HG03103 (cell line): ENCODE results near the gene POFUT2.

Experiments used
- ATAC-seq: cut with Tn5 transposase; IDR thresholded peaks from one replicate; pipeline ENCODE4 v1.9.1; 2021; ENCODE audit warnings: low read depth; ENCODE audit not compliant: unreplicated experiment

Gene POFUT2

GRCh38 chr21:45299864-45300785, 12.4 kb upstream of the POFUT2 start:
- no peak for ATAC-seq

- no peak for ATAC-seq
Observed at GRCh38 chr21:45299026-45299863, 11.6 kb upstream of the POFUT2 start.

DNA sequence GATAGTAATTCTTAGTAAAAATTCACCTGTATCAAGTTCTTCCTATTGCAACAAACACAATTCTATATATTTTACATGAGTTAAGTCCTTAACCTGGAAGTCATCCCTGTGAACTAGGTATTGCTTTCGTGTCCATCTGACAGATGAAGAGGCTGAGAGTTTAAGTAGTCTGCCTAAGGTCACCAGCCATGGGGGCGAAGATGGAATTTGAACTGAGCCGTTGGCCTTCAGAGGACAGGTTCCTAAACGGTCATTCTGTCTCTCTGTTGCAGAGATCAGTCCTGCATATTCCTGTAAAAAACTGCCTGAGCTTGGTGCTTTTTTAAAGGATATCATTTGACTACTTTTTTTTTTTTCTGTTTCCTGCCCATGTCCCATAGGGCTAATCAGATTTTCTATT, 10.2 kb upstream of the POFUT2 start:
- no peak for ATAC-seq

DNA sequence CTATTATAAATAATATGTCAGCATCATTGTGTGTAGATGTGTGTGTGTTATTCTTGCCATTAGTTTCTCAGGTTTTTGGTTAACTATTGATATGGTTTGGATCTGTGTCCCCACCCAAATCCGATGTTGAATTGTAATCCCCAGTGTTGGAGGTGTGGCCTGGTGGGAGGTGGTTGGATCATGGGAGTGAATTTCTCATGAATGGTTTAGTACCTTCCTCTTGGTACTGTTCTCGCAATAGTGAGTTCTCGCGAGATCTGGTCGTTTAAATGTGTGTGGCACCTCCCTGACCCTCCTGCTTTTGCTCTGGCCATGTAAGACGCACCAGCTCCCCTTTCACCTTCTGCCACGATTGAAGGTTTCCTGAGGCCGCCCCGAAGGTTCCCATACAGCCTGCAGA, 9.6 kb upstream of the POFUT2 start:
- ATAC-seq: no peak

DNA sequence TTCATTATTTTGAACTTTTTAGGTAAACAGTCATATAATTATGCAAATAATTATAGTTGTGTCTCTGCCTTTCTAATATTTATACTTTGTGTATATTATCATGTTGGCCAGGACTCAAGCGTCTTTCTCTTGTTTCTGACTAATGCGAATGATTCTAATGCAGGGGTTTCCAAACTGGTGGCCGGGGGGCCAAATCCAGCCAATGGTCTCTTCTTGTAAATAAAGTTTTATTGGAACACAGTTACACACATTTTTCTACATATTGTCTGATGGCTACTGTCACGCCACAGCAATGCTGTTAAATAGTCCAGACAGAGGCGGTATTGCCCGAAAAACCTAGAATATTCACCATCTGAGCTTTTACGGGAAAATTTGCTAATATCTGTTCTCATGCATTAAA, 8.9 kb upstream of the POFUT2 start:
- ATAC-seq: no peak

- ATAC-seq: no peak
Observed at GRCh38 chr21:45295576-45296365, 8.1 kb upstream of the POFUT2 start.

GRCh38 chr21:45294509-45295291, 7.0 kb upstream of the POFUT2 start:
- no peak for ATAC-seq

DNA sequence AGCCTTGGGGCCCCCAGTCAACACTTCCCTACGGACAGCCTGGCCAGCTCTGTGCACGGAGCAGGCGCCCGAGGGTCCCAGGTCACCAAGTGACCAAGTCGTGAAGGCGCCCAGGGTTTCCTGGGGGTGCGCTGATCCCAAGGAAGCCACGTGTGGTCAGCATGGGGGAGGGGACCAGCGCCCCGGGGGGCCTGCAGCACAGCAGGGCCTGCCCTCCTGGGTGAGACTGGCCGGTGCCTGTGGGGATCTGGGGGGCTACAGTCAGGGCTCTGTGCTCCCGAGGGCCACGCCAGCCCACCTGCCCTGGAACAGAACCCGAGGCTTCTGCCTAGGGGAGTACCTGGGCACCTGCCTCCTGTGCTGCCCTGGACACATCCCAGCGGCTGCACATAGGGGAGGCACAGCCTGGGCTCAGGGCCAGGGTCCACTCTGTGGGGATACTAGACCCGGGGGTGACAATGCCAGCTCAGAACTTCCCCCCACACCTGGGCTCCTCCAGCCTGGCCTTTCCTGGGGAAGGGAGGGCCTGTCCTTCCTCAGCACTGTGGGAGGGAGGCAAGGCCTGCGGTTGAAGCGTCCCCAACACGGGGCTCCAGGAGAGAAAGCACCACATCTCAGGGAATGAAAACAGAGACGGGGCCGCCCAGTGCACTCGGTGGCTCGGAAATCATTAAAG, 6.2 kb upstream of the POFUT2 start:
- ATAC-seq: no peak

- no peak for ATAC-seq
Observed at GRCh38 chr21:45293220-45293725, 5.6 kb upstream of the POFUT2 start.

DNA sequence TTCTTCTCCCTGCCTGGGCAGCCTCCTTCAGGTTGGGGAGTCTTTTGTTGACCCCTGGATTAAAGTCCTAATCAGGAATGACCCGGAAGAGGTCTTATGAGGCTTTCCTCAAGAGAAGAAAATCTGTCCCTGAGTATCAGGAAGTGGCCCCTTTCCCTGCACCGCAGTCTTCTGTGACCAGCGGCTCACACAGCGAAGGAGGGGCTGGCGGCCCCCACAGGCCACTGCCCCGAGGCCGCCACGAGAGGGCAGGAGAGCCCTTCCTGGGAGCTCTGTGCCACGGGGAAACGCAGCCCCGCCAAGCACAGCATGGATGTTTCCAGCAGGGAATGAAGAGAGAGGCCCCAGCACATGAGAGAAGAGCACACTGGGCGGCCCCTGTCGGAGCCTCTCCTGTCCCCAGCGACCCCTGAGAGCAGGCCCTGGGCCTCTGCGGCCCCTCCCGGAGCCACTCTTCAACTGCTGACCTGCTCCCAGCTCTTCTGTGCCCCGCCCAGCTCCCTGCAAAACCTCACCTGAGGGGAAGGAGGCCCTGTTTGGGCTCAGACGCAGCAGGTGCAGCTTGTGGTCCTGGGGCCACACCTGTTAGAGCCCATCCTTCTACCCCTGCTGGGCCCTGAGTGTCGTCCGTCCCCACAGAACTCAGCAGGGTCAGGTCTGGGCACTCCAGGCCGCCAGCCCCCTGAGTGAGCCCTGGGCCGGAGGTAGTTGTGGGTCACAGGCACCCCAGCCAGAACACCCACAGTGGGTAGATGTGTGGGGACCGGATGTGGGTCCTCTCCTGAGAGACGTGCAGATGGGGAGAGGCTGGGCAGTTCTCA, 4.9 kb upstream of the POFUT2 start:
- no peak for ATAC-seq

GRCh38 chr21:45291613-45292398, 4.1 kb upstream of the POFUT2 start:
- ATAC-seq: no peak

GRCh38 chr21:45290948-45291612, 3.4 kb upstream of the POFUT2 start:
- ATAC-seq: no peak

DNA sequence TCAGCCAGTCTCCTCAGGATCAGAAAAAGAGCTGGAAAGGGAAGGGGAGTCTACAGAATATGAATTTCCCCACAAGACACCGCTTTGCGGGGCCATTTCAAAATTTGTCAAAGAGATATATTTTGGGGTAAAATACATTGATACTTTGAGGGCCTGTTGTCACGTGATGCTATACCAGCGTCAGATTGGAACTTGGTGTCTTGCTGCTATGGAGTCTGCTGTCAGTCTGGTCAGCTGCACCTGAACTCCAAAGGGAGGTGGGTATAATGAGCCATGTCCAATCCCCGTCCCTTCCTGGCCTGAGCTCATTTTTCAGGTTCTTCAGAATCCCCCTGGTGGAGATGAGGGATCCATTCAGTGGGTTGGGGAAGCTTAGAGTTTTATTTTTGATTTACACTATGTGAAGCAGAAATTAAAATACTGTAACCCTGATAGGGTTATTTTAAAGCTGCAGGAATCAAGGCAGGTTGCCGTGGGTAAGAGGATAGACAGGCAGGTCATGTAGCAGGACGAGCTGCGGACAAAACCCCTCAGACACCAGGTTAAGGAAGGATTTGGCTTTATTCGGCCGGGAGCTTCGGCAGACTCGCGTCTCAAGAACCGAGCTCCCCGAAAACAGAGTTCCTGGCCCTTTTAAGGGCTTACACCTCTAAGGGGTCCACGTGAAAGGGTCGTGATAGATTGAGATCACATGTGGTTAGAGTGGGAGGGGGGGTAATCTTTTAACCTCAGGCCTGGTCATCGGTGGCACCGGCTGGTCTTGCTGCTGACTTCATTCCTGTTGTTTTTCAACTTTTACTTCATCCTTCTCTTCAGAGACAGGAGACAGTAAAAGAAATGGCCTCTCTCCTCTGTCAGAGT, 2.2 kb upstream of the POFUT2 start:
- no peak for ATAC-seq

- ATAC-seq: no peak
Observed at GRCh38 chr21:45289134-45289533, 1.4 kb upstream of the POFUT2 start.

DNA sequence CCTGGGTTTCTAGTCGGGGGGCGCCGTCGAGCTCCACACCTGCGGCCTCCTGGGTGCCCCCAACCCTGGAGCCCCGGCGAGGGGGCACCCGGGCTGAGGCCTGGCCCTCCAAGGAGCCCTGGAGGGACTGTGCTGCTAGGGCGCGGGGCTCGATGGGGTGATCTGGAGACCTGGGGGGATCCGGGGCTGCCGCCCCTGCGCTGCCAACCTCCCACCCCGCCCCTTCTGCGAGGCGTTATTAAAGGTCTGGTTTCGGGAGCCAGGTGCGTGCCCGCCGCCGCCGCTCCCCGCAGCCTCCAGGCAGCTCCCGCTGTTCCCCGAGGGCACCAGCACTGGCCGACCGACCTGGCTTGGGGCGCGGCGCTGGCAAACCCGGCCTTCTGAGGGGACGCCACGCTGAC, 746 bp upstream of the POFUT2 start:
- no peak for ATAC-seq
